GM10266 (cell line): ENCODE results near the gene TTLL10.

Source experiments
- DNase-seq: peaks from one replicate; pipeline ENCODE4 v3.0.0; 2012; ENCODE audit errors: extremely low spot score
- TF ChIP-seq, protein P1 (sequence below): IDR thresholded peaks from 2 replicates; pipeline ENCODE4 v1.5.1; 2012; ENCODE audit warnings: mild to moderate bottlenecking, low read depth; ENCODE audit not compliant: control insufficient read depth, insufficient read depth; ENCODE audit errors: missing control alignments

Gene TTLL10

DNA sequence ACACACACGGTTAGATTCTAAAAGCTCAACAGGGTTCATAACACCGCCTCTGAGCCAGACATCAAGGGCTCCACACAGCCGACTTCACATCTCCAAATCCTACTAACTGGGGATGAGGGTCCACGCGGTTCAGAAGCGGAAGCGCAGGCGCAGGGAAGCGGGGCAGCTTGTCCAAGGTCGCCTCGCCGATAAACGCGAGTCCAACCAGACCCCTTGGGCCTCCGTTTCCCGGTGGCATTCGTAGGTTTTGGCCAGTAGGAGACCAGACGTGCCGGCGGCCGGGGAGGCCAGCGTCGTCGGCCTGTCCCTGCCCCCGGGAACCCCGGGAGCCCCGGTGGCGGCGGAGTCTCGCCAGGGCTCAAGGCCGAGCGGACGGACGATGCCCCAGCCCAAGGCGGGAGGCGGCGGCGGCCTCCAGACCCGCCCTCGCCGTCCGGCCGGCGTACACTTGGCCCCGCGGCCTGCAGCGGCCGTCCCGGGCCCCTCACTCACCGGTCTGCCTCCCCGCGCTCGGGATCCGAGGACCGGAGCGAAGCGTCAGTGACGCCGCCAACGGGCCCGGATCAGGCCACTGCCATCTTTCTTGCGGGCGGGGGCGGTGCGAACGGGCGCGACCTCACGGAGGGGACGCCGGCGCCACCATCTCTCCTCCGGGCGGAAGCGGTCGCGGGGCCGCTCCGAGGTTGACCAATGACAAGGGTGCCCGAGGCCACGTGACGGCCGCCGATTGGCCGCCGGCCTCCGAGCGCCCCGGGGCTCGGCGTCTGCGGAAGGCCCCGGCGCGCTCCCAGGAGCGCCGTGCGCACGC, 57.9 kb downstream of the TTLL10 start, which contains the start of gene SDF4:
Gene SDF4, minus strand, starts transcription at position 602 of the 808 bp plus-strand sequence. CDS start 3,229 bp downstream, outside the sequence.
- peak; percentile 100 for DNase-seq
- TF ChIP-seq, protein P1, sequence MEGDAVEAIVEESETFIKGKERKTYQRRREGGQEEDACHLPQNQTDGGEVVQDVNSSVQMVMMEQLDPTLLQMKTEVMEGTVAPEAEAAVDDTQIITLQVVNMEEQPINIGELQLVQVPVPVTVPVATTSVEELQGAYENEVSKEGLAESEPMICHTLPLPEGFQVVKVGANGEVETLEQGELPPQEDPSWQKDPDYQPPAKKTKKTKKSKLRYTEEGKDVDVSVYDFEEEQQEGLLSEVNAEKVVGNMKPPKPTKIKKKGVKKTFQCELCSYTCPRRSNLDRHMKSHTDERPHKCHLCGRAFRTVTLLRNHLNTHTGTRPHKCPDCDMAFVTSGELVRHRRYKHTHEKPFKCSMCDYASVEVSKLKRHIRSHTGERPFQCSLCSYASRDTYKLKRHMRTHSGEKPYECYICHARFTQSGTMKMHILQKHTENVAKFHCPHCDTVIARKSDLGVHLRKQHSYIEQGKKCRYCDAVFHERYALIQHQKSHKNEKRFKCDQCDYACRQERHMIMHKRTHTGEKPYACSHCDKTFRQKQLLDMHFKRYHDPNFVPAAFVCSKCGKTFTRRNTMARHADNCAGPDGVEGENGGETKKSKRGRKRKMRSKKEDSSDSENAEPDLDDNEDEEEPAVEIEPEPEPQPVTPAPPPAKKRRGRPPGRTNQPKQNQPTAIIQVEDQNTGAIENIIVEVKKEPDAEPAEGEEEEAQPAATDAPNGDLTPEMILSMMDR, result no peak

DNA sequence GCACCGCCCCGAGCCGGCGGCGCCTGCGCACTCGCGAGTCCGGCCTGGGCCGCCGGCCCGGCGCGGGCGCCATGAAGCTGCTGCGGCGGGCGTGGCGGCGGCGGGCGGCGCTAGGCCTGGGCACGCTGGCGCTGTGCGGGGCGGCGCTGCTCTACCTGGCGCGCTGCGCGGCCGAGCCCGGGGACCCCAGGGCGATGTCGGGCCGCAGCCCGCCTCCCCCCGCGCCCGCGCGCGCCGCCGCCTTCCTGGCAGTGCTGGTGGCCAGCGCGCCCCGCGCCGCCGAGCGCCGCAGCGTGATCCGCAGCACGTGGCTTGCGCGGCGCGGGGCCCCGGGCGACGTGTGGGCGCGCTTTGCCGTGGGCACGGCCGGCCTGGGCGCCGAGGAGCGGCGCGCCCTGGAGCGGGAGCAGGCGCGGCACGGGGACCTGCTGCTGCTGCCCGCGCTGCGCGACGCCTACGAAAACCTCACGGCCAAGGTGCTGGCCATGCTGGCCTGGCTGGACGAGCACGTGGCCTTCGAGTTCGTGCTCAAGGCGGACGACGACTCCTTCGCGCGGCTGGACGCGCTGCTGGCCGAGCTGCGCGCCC, 58.6 kb downstream of the TTLL10 start, which contains the start of gene B3GALT6:
Gene B3GALT6, plus strand, starts transcription at position 30 of the 588 bp plus-strand sequence. Its CDS starts 42 bp downstream, at position 72.
- TF ChIP-seq, protein P1, result no peak
- DNase-seq, result no peak

DNA sequence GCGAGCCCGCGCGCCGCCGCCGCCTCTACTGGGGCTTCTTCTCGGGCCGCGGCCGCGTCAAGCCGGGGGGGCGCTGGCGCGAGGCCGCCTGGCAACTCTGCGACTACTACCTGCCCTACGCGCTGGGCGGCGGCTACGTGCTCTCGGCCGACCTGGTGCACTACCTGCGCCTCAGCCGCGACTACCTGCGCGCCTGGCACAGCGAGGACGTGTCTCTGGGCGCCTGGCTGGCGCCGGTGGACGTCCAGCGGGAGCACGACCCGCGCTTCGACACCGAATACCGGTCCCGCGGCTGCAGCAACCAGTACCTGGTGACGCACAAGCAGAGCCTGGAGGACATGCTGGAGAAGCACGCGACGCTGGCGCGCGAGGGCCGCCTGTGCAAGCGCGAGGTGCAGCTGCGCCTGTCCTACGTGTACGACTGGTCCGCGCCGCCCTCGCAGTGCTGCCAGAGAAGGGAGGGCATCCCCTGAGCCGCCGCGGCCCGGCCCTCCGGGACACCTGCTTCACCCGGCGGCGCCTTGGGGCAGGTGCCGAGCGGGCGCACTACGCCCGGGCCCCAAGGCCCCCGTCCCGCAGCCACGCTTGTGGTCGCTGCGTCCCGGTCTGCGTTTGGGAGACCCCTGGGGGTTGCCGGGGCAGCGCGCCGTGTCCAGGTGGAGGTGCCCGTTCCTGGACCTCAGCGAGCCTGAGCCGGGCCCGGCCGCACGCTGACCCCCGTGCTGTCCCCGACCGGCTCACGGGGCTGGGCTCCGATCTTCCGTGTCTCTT, 59.3 kb downstream of the TTLL10 start:
- no peak for DNase-seq
- TF ChIP-seq, protein P1, result no peak

DNA sequence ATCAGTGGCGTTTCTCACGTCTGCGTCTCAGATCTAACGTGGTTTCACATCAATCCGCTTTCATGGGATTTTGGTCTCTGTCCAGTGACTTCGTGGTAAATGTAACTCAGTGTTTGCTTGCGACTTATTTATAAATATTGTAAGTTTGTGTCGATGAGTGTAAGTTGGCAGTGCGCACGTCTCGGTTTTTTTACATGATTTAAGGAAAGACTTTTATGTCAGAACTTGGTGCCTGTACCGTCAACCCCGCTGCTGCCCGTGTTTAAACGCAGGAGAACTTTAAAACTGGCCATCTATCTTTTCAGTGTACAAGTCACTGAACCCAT, 59.9 kb downstream of the TTLL10 start:
- TF ChIP-seq, protein P1, result no peak
- no peak for DNase-seq

DNA sequence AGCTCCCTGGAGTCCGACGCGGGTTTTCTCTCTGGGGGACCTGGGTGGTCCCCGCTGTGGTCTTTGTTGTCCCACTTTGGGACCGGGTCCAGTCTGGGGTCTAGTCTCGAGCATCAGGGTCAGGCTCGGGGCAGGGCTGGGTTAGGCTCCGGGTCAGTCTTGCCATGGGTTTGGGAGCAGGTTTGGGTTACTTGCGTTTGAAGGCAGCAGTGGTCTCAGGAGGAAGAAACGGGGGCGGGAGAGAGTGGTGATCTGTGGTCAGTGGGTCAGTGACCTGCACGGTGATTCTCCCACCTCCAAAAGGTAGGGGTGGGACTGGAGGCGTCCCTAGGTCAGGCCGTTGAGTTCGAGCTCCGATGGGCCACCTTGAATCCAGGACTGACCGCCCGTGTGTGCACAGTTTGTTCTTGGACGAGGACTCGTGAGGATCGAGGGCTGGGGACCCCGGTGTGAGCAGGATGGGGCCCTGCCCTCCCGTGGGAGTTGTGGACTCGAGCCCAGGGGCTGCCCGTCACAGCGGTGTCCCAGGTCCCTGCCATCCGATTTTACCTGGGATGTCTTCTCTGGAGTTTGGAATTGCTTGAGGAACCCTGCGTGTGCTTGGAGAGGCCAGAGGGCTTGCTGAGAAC, 60.6 kb downstream of the TTLL10 start:
- DNase-seq, result no peak
- TF ChIP-seq, protein P1, result no peak

DNA sequence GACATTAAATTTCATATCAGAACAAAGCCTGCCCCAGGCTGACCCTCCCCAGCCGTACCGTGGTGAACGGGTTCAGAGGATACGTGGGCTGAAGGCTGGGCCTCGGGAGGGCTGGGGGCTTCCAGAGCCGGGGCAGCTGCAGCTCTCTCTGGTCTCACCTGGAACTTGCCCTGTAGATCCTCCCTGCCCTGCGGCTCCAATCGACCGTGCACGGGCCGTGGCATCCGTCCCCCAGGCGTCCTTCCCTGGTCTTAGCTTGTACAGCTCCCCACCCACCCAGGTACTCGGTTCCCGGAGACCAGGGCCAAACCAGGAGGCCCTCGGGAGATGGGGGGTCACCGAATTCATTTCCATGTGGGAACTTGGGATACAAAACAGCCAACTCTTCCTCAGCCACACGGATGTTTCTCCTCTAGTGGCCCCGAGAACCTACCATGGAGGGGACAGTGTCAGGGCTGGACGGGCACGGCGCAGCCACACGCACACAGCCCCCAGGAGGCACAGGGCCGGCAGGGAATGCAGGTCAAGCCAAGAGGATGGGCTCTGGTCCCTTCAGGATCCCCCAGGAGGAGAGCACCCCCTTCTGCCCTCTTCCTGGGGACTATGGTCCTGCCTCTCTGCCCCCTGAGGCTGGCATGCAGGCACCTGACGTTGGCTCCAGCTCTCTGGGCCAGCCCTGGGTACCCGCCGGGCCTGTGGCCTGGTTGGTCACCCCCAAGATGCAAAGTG, 61.5 kb downstream of the TTLL10 start:
- TF ChIP-seq, protein P1, result no peak
- DNase-seq, result no peak
